ENCODE results near the gene SLC6A13.

Gene SLC6A13

GRCh38 chr12:275812-276211 is 13.2 kb upstream of the SLC6A13 start:
- Histone ChIP-seq H3K9me2 (ENCODE audit: low read depth, low read length) (no peaks in the 10 kb centered on the region), H2AFZ (ENCODE audit: low read length) (no peak overlapping the region), H3K9me3 (ENCODE audit: low read length) (no peaks in the 10 kb centered on the region), H3K27ac (ENCODE audit: low read depth, low read length, poor library complexity, severe bottlenecking) (no peak overlapping the region), H3K4me3 (ENCODE audit: low read depth, low read length, poor library complexity, severe bottlenecking) (no peak overlapping the region), H3K36me3 (ENCODE audit: insufficient read depth, low read length) (0 out of 2 replicates have a peak, but pooled peaks cover 5% of the 10 kb centered on the region), H3K79me2 (ENCODE audit: insufficient read depth, low read length) (no peaks in the 10 kb centered on the region), H3K4me1 (ENCODE audit: insufficient read depth, low read length, severe bottlenecking) (no peaks in the 10 kb centered on the region), H3K9ac (ENCODE audit: low read length) (no peak overlapping the region), H3F3A (ENCODE audit: insufficient read depth, low read length) (no peaks in the 10 kb centered on the region), H3K27me3 (ENCODE audit: insufficient read depth, low read length) (no peaks in the 10 kb centered on the region), H4K20me1 (ENCODE audit: insufficient read depth, low read length) (no peaks in the 10 kb centered on the region), H3K4me2 (ENCODE audit: low read length) (no peak overlapping the region)
- TF ChIP-seq CTCF (IDR thresholded peaks at IDR 0.05; ENCODE audit: low read length): no peak
- TF ChIP-seq EZH2 (IDR thresholded peaks at IDR 0.05; ENCODE audit: borderline replicate concordance, low read length): no peak

- no peaks in the 10 kb centered on the region for H3K4me1 ChIP-seq (ENCODE audit: insufficient read depth, low read length, severe bottlenecking)
- H3K9me2 ChIP-seq (ENCODE audit: low read depth, low read length): no peaks in the 10 kb centered on the region
- no peaks in the 10 kb centered on the region for H3K27me3 ChIP-seq (ENCODE audit: insufficient read depth, low read length)
- no peaks in the 10 kb centered on the region for H4K20me1 ChIP-seq (ENCODE audit: insufficient read depth, low read length)
- H3K4me3 ChIP-seq (ENCODE audit: low read depth, low read length, poor library complexity, severe bottlenecking): no peak overlapping the region
- H3K36me3 ChIP-seq (ENCODE audit: insufficient read depth, low read length): no peaks in the 10 kb centered on the region
- no peak overlapping the region for H3K4me2 ChIP-seq (ENCODE audit: low read length)
- H3K9ac ChIP-seq (ENCODE audit: low read length): no peak overlapping the region
- no peak overlapping the region for H3K27ac ChIP-seq (ENCODE audit: low read depth, low read length, poor library complexity, severe bottlenecking)
- H3F3A ChIP-seq (ENCODE audit: insufficient read depth, low read length): no peaks in the 10 kb centered on the region
- no peaks in the 10 kb centered on the region for H3K79me2 ChIP-seq (ENCODE audit: insufficient read depth, low read length)
- TF ChIP-seq CTCF (IDR thresholded peaks at IDR 0.05; ENCODE audit: low read length) (no peak), EZH2 (IDR thresholded peaks at IDR 0.05; ENCODE audit: borderline replicate concordance, low read length) (no peak)
- no peak overlapping the region for H2AFZ ChIP-seq (ENCODE audit: low read length)
- no peaks in the 10 kb centered on the region for H3K9me3 ChIP-seq (ENCODE audit: low read length)
These were observed 10.7 kb upstream of the SLC6A13 start for GRCh38 chr12:273382-273781.

DNA sequence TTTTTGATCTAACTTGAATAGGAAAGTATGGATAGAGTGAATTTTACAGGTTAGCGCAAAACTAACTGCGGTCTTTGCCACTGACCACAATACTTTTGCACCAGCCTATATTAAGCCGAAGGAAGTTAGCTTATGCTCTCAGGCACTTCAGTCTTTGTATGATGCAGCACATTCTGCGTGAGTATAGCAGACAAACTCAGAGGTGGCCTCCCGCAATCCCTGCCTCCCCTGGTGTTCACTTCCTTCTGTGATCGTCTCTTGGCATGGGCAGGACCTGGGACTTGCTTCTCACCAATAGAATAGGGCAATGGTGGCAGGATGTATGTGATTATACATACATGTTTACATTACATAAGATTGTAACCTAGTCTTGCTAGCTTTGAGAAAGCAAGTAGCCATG is 10.3 kb upstream of the SLC6A13 start:
- Histone ChIP-seq H3F3A (ENCODE audit: insufficient read depth, low read length) (no peaks in the 10 kb centered on the region), H3K27me3 (ENCODE audit: insufficient read depth, low read length) (no peaks in the 10 kb centered on the region), H2AFZ (ENCODE audit: low read length) (no peak overlapping the region), H3K4me2 (ENCODE audit: low read length) (no peak overlapping the region), H3K27ac (ENCODE audit: low read depth, low read length, poor library complexity, severe bottlenecking) (no peak overlapping the region), H4K20me1 (ENCODE audit: insufficient read depth, low read length) (no peaks in the 10 kb centered on the region), H3K79me2 (ENCODE audit: insufficient read depth, low read length) (no peaks in the 10 kb centered on the region), H3K9me3 (ENCODE audit: low read length) (no peaks in the 10 kb centered on the region), H3K9ac (ENCODE audit: low read length) (no peak overlapping the region), H3K36me3 (ENCODE audit: insufficient read depth, low read length) (no peaks in the 10 kb centered on the region), H3K4me3 (ENCODE audit: low read depth, low read length, poor library complexity, severe bottlenecking) (no peak overlapping the region), H3K9me2 (ENCODE audit: low read depth, low read length) (no peaks in the 10 kb centered on the region), H3K4me1 (ENCODE audit: insufficient read depth, low read length, severe bottlenecking) (no peaks in the 10 kb centered on the region)
- TF ChIP-seq CTCF (IDR thresholded peaks at IDR 0.05; ENCODE audit: low read length): no peak
- TF ChIP-seq EZH2 (IDR thresholded peaks at IDR 0.05; ENCODE audit: borderline replicate concordance, low read length): no peak
